ENCODE measurements around the gene RPP30. TPM values are rescaled to one million over a fixed set of nuclear protein-coding genes. Genes with fewer than 3 reads are reported as not detected.
A peak's percentile ranks its signal among the peaks of the same experiment; 100 is the strongest.
"Not testable (repeated sequence)": the region's sequence is repeated elsewhere in the genome, so short reads cannot be mapped to it uniquely, and the experiment has no call there.

RPP30 gene
- total RNA-seq, 2 donors from 2014 or later: 58.3 to 62.4 TPM

GRCh38 chr10:90937645-90938258, 66.0 kb downstream of the RPP30 start:
- Histone ChIP-seq H3K27ac (ENCODE audit: low read depth, low read length) (no peak overlapping the region), H3K9me3 (ENCODE audit: control insufficient read depth, low read length) (no peaks in the 10 kb centered on the region), H3K9ac (ENCODE audit: extremely low read depth, low read length, poor library complexity, severe bottlenecking) (no peak overlapping the region), H3K27me3 (ENCODE audit: control insufficient read depth, insufficient read depth, low read length, poor library complexity, severe bottlenecking) (no peaks in the 10 kb centered on the region), H3K36me3 (ENCODE audit: control insufficient read depth, insufficient read depth, low read length) (no peaks in the 10 kb centered on the region), H3K4me1 (ENCODE audit: control insufficient read depth, insufficient read depth, low read length) (peaks cover 5% of the 10 kb centered on the region), H3K4me3 (ENCODE audit: low read length) (no peak overlapping the region)
- Mint-ChIP-seq H3K4me3 (no peak overlapping the region), H3K9me3 (no peaks in the 10 kb centered on the region), H3K4me1 (no peaks in the 10 kb centered on the region), H3K36me3 (ENCODE audit: low read depth) (no peaks in the 10 kb centered on the region), H3K27me3 (ENCODE audit: insufficient read depth) (peaks cover 79% of the 10 kb centered on the region), H3K27ac (no peak overlapping the region)
- DNase-seq: no peak
- TF ChIP-seq, protein P1, sequence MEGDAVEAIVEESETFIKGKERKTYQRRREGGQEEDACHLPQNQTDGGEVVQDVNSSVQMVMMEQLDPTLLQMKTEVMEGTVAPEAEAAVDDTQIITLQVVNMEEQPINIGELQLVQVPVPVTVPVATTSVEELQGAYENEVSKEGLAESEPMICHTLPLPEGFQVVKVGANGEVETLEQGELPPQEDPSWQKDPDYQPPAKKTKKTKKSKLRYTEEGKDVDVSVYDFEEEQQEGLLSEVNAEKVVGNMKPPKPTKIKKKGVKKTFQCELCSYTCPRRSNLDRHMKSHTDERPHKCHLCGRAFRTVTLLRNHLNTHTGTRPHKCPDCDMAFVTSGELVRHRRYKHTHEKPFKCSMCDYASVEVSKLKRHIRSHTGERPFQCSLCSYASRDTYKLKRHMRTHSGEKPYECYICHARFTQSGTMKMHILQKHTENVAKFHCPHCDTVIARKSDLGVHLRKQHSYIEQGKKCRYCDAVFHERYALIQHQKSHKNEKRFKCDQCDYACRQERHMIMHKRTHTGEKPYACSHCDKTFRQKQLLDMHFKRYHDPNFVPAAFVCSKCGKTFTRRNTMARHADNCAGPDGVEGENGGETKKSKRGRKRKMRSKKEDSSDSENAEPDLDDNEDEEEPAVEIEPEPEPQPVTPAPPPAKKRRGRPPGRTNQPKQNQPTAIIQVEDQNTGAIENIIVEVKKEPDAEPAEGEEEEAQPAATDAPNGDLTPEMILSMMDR (conservative IDR thresholded peaks at IDR 0.05): no peak
- WGBS, 2 experiments (ENCODE audit: insufficient coverage in 1 of 2, insufficient read length in 1 of 2): 89 to 93% methylated on average over 4 to 8 of the region's 8 CpGs

GRCh38 chr10:90939116-90939515, 67.3 kb downstream of the RPP30 start:
- no peaks in the 10 kb centered on the region for H3K27me3 ChIP-seq (ENCODE audit: control insufficient read depth, insufficient read depth, low read length, poor library complexity, severe bottlenecking)
- peaks cover 5% of the 10 kb centered on the region for H3K4me1 ChIP-seq (ENCODE audit: control insufficient read depth, insufficient read depth, low read length)
- no peak overlapping the region for H3K27ac Mint-ChIP-seq
- H3K4me3 ChIP-seq (ENCODE audit: low read length): no peak overlapping the region
- H3K36me3 Mint-ChIP-seq (ENCODE audit: low read depth): no peaks in the 10 kb centered on the region
- no peaks in the 10 kb centered on the region for H3K9me3 Mint-ChIP-seq
- H3K4me1 Mint-ChIP-seq: no peaks in the 10 kb centered on the region
- DNase-seq: no peak
- no peaks in the 10 kb centered on the region for H3K36me3 ChIP-seq (ENCODE audit: control insufficient read depth, insufficient read depth, low read length)
- H3K27ac ChIP-seq (ENCODE audit: low read depth, low read length): no peak overlapping the region
- H3K9ac ChIP-seq (ENCODE audit: extremely low read depth, low read length, poor library complexity, severe bottlenecking): no peak overlapping the region
- no peaks in the 10 kb centered on the region for H3K9me3 ChIP-seq (ENCODE audit: control insufficient read depth, low read length)
- 94% methylated on average over 1 of the region's 1 CpG; no CpG with 5 or more reads in 1 of the 2 experiments for WGBS, 2 experiments (ENCODE audit: insufficient coverage in 1 of 2, insufficient read length in 1 of 2)
- H3K27me3 Mint-ChIP-seq (ENCODE audit: insufficient read depth): peaks cover 79% of the 10 kb centered on the region
- TF ChIP-seq, protein P1 (conservative IDR thresholded peaks at IDR 0.05): no peak
- H3K4me3 Mint-ChIP-seq: no peak overlapping the region

GRCh38 chr10:90939648-90940047, 67.9 kb downstream of the RPP30 start:
- no peaks in the 10 kb centered on the region for H3K36me3 ChIP-seq (ENCODE audit: control insufficient read depth, insufficient read depth, low read length)
- DNase-seq: no peak
- H3K9me3 Mint-ChIP-seq: no peaks in the 10 kb centered on the region
- no peaks in the 10 kb centered on the region for H3K36me3 Mint-ChIP-seq (ENCODE audit: low read depth)
- H3K27me3 ChIP-seq (ENCODE audit: control insufficient read depth, insufficient read depth, low read length, poor library complexity, severe bottlenecking): no peaks in the 10 kb centered on the region
- H3K9ac ChIP-seq (ENCODE audit: extremely low read depth, low read length, poor library complexity, severe bottlenecking): no peak overlapping the region
- no peak overlapping the region for H3K4me3 Mint-ChIP-seq
- TF ChIP-seq, protein P1 (conservative IDR thresholded peaks at IDR 0.05): peak; percentile 49
- no peak overlapping the region for H3K27ac Mint-ChIP-seq
- no peak overlapping the region for H3K27ac ChIP-seq (ENCODE audit: low read depth, low read length)
- H3K4me3 ChIP-seq (ENCODE audit: low read length): no peak overlapping the region
- H3K9me3 ChIP-seq (ENCODE audit: control insufficient read depth, low read length): no peaks in the 10 kb centered on the region
- 90 to 92% methylated on average over 3 to 6 of the region's 6 CpGs for WGBS, 2 experiments (ENCODE audit: insufficient coverage in 1 of 2, insufficient read length in 1 of 2)
- peaks cover 79% of the 10 kb centered on the region for H3K27me3 Mint-ChIP-seq (ENCODE audit: insufficient read depth)
- H3K4me1 ChIP-seq (ENCODE audit: control insufficient read depth, insufficient read depth, low read length): peaks cover 5% of the 10 kb centered on the region
- H3K4me1 Mint-ChIP-seq: no peaks in the 10 kb centered on the region

DNA sequence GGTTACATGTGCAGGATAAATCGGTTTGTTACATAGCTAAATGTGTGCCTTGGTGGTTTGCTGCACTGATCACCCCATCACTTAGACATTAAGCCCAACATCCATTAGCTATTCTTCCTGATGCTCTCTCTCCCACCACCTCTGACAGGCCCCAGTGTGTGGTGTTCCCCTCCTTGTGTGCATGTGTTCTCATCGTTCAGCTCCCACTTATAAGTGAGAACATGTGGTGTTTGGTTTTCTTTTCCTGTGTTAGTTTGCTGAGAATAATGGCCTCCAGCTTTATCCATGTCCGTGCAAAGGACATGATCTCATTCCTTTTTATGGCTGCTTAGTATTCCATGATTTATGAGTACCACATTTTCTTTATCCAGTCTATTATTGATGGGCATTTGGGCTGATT, 71.2 kb downstream of the RPP30 start:
- H3K9ac ChIP-seq (ENCODE audit: extremely low read depth, low read length, poor library complexity, severe bottlenecking); H3K36me3 Mint-ChIP-seq (ENCODE audit: low read depth); H3K4me3 ChIP-seq (ENCODE audit: low read length); DNase-seq; H3K4me1 Mint-ChIP-seq; H3K9me3 Mint-ChIP-seq; H3K4me1 ChIP-seq (ENCODE audit: control insufficient read depth, insufficient read depth, low read length); H3K4me3 Mint-ChIP-seq; H3K27me3 ChIP-seq (ENCODE audit: control insufficient read depth, insufficient read depth, low read length, poor library complexity, severe bottlenecking); H3K27ac ChIP-seq (ENCODE audit: low read depth, low read length); H3K9me3 ChIP-seq (ENCODE audit: control insufficient read depth, low read length); H3K27ac Mint-ChIP-seq; H3K36me3 ChIP-seq (ENCODE audit: control insufficient read depth, insufficient read depth, low read length): not testable (repeated sequence)
- peaks cover 67% of the 10 kb centered on the region for H3K27me3 Mint-ChIP-seq (ENCODE audit: insufficient read depth)
- WGBS, 2 experiments (ENCODE audit: insufficient coverage in 1 of 2, insufficient read length in 1 of 2): 89% methylated on average over 2 of the region's 3 CpGs; no CpG with 5 or more reads in 1 of the 2 experiments

All from endodermal cell (in vitro differentiated cells).